Measurements from ENCODE around the gene SLC25A40. TPM values are rescaled to one million over a fixed set of nuclear protein-coding genes. Genes with fewer than 3 reads are reported as not detected.

SLC25A40 gene
- total and polyA plus RNA-seq, 2 of the 13 experiments (the other 11 are each of a cell fraction or from before 2014, with no cell fraction given) = 12.9 to 13.6 TPM

DNA sequence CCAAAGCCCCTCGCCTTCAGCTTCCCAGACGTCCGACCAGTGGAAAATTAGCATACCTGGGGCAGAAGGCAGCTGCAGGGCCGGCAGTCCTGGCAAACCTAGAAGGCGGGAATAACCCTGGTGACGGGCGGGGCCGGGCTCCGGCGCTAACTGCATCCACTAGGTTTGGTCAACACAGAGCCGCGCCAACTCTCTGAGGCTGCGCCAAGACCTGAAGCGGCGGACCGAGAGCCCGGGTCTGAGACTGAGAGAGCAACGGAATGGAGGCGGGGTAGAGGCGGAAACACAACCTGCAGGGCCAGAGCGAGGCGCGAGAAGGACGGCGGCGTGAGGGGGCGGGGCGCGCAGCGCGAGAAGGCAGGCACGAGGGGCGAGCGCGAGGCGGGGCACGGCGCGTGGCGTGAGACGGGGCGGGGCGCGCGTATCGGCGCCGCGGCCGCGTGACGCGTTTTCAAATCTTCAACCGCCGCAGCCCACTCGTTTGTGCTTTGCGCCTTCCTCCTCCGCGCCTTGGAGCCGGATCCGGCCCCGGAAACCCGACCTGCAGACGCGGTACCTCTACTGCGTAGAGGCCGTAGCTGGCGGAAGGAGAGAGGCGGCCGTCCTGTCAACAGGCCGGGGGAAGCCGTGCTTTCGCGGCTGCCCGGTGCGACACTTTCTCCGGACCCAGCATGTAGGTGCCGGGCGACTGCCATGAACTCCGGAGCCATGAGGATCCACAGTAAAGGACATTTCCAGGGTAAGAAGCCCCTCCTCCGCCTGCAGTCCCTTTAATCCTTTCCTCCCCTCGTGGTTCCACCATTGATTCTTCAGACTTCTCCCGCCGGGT lies at the start of gene SLC25A40, which contains the start of gene DBF4 (continued):
- TF ChIP-seq ZNF33A (CRISPR knock-in tag; IDR thresholded peaks at IDR 0.05; ENCODE audit: borderline replicate concordance) (no peak), ZNF446 (CRISPR knock-in tag; IDR thresholded peaks at IDR 0.05) (peak; percentile 64), ZNF547 (CRISPR knock-in tag; IDR thresholded peaks at IDR 0.05) (peak; percentile 77), SRSF4 (IDR thresholded peaks at IDR 0.05; ENCODE audit: low read depth, low read length, poor library complexity, severe bottlenecking) (no peak), NKX3-1 (CRISPR knock-in tag; IDR thresholded peaks at IDR 0.05) (peak; percentile 48; the same call in 1 of the 2 replicates), ISX (CRISPR knock-in tag; conservative IDR thresholded peaks at IDR 0.05) (peak; percentile 92), KAT8 (CRISPR knock-in tag; IDR thresholded peaks at IDR 0.05) (peak; percentile 58; the same call in 1 of the 2 replicates), ZFP62 (CRISPR knock-in tag; IDR thresholded peaks at IDR 0.05) (0 out of 2 replicates have a peak, but pooled peaks have one; percentile 20), ZNF17 (CRISPR knock-in tag; IDR thresholded peaks at IDR 0.05) (no peak), TCF7 (IDR thresholded peaks at IDR 0.05; ENCODE audit: low read depth) (no peak), CEBPB (IDR thresholded peaks at IDR 0.05; ENCODE audit: borderline replicate concordance, low read depth, low read length) (no peak), TSC22D2 (CRISPR knock-in tag; IDR thresholded peaks at IDR 0.05; ENCODE audit: borderline replicate concordance) (no peak; the same call in 1 of the 2 replicates), NFE2 (CRISPR knock-in tag; IDR thresholded peaks at IDR 0.05) (no peak), MTF2 (CRISPR knock-in tag; IDR thresholded peaks at IDR 0.05; ENCODE audit: borderline replicate concordance) (no peak; the same call in 1 of the 2 replicates)
- TF ChIP-seq, protein P1, sequence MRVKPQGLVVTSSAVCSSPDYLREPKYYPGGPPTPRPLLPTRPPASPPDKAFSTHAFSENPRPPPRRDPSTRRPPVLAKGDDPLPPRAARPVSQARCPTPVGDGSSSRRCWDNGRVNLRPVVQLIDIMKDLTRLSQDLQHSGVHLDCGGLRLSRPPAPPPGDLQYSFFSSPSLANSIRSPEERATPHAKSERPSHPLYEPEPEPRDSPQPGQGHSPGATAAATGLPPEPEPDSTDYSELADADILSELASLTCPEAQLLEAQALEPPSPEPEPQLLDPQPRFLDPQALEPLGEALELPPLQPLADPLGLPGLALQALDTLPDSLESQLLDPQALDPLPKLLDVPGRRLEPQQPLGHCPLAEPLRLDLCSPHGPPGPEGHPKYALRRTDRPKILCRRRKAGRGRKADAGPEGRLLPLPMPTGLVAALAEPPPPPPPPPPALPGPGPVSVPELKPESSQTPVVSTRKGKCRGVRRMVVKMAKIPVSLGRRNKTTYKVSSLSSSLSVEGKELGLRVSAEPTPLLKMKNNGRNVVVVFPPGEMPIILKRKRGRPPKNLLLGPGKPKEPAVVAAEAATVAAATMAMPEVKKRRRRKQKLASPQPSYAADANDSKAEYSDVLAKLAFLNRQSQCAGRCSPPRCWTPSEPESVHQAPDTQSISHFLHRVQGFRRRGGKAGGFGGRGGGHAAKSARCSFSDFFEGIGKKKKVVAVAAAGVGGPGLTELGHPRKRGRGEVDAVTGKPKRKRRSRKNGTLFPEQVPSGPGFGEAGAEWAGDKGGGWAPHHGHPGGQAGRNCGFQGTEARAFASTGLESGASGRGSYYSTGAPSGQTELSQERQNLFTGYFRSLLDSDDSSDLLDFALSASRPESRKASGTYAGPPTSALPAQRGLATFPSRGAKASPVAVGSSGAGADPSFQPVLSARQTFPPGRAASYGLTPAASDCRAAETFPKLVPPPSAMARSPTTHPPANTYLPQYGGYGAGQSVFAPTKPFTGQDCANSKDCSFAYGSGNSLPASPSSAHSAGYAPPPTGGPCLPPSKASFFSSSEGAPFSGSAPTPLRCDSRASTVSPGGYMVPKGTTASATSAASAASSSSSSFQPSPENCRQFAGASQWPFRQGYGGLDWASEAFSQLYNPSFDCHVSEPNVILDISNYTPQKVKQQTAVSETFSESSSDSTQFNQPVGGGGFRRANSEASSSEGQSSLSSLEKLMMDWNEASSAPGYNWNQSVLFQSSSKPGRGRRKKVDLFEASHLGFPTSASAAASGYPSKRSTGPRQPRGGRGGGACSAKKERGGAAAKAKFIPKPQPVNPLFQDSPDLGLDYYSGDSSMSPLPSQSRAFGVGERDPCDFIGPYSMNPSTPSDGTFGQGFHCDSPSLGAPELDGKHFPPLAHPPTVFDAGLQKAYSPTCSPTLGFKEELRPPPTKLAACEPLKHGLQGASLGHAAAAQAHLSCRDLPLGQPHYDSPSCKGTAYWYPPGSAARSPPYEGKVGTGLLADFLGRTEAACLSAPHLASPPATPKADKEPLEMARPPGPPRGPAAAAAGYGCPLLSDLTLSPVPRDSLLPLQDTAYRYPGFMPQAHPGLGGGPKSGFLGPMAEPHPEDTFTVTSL (CRISPR knock-in tag; IDR thresholded peaks at IDR 0.05; ENCODE audit: borderline replicate concordance) = peak; percentile 42; the same call in 1 of the 2 replicates
- TF ChIP-seq, protein P2, sequence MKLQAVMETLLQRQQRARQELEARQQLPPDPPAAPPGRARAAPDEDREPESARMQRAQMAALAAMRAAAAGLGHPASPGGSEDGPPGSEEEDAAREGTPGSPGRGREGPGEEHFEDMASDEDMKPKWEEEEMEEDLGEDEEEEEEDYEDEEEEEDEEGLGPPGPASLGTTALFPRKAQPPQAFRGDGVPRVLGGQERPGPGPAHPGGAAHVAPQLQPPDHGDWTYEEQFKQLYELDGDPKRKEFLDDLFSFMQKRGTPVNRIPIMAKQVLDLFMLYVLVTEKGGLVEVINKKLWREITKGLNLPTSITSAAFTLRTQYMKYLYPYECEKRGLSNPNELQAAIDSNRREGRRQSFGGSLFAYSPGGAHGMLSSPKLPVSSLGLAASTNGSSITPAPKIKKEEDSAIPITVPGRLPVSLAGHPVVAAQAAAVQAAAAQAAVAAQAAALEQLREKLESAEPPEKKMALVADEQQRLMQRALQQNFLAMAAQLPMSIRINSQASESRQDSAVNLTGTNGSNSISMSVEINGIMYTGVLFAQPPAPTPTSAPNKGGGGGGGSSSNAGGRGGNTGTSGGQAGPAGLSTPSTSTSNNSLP (IDR thresholded peaks at IDR 0.05; ENCODE audit: low read depth, low read length) = no peak
- TF ChIP-seq, protein P3, sequence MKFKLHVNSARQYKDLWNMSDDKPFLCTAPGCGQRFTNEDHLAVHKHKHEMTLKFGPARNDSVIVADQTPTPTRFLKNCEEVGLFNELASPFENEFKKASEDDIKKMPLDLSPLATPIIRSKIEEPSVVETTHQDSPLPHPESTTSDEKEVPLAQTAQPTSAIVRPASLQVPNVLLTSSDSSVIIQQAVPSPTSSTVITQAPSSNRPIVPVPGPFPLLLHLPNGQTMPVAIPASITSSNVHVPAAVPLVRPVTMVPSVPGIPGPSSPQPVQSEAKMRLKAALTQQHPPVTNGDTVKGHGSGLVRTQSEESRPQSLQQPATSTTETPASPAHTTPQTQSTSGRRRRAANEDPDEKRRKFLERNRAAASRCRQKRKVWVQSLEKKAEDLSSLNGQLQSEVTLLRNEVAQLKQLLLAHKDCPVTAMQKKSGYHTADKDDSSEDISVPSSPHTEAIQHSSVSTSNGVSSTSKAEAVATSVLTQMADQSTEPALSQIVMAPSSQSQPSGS (CRISPR knock-in tag; IDR thresholded peaks at IDR 0.05) = peak; percentile 27; the same call in 1 of the 2 replicates
- TF ChIP-seq, protein P4, sequence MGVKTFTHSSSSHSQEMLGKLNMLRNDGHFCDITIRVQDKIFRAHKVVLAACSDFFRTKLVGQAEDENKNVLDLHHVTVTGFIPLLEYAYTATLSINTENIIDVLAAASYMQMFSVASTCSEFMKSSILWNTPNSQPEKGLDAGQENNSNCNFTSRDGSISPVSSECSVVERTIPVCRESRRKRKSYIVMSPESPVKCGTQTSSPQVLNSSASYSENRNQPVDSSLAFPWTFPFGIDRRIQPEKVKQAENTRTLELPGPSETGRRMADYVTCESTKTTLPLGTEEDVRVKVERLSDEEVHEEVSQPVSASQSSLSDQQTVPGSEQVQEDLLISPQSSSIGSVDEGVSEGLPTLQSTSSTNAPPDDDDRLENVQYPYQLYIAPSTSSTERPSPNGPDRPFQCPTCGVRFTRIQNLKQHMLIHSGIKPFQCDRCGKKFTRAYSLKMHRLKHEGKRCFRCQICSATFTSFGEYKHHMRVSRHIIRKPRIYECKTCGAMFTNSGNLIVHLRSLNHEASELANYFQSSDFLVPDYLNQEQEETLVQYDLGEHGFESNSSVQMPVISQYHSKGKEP (CRISPR knock-in tag; IDR thresholded peaks at IDR 0.05) = no peak

Measured in HepG2 (cell line).